Sigmoid colon (tissue), 7 donors: ENCODE measurements around the gene SORCS2. TPM values are rescaled to one million over a fixed set of nuclear protein-coding genes. Genes with fewer than 3 reads are reported as not detected.

ENCODE experiments used
- DNase-seq: peaks from one replicate; pipeline ENCODE4 v3.0.0-alpha.2; 2019
- H3K27ac ChIP-seq, 4 donors: fragments of 200-600 bp; sonication (generic); one replicate each; pipeline ENCODE4 v1.5.1; 2016 to 2019; ENCODE audit warnings: mild to moderate bottlenecking in 1 of 4
- H3K27me3 ChIP-seq, 3 donors: fragments of 200-600 bp; sonication (generic); one replicate each; pipeline ENCODE4 v1.5.1; 2019; ENCODE audit warnings: mild to moderate bottlenecking in 1 of 3
- H3K36me3 ChIP-seq, 4 donors: fragments of 200-600 bp; sonication (generic); one replicate each; pipeline ENCODE4 v1.5.1; 2016 to 2019
- H3K4me1 ChIP-seq, 4 donors: fragments of 200-600 bp; sonication (generic); one replicate each; pipeline ENCODE4 v1.5.1; 2017 to 2019
- H3K4me3 ChIP-seq, 4 donors: fragments of 200-600 bp; sonication (generic); one replicate each; pipeline ENCODE4 v1.5.1; 2017 to 2019; ENCODE audit warnings: mild to moderate bottlenecking in 2 of 4, moderate library complexity in 1 of 4
- H3K9me3 ChIP-seq, 4 donors: fragments of 200-600 bp in 3 of 4; sonication (generic) in 3 of 4; one replicate each; pipeline versions ENCODE4 v1.5.1 to v1.6.1; 2013 to 2019
- CTCF ChIP-seq, 4 experiments: fragments of 450-650 bp in 3 of 4; fragments of 200-600 bp in 1 of 4; IDR thresholded peaks; one replicate each; pipeline ENCODE4 v1.5.1; 2016 to 2019; ENCODE audit warnings: antibody characterized with exemption in 4 of 4, mild to moderate bottlenecking in 3 of 4, moderate library complexity in 2 of 4
- EP300 ChIP-seq, 4 donors: sonication (generic); formaldehyde crosslinking; IDR thresholded peaks; one replicate each; pipeline ENCODE4 v1.6.1; 2017; ENCODE audit warnings: antibody characterized with exemption in 4 of 4
- POLR2A ChIP-seq, 2 donors: fragments of 450-650 bp; IDR thresholded peaks; one replicate each; pipeline ENCODE4 v1.6.1; 2016; ENCODE audit warnings: antibody characterized with exemption in 2 of 2, mild to moderate bottlenecking in 2 of 2, moderate library complexity in 2 of 2
- POLR2AphosphoS5 ChIP-seq, 4 donors: sonication (generic); formaldehyde crosslinking; IDR thresholded peaks; one replicate each; pipeline ENCODE4 v1.6.1; 2017; ENCODE audit warnings: antibody characterized with exemption in 4 of 4
- WGBS, 2 donors: extraction: QIAGEN DNeasy Blood & Tissue Kit; methylation state at CpG; one replicate each; pipeline ENCODE4 v1.1.7; 2013; 5-methylcytosine and 5-hydroxymethylcytosine counted together
- intact Hi-C: fragments of 100-400 bp; cut with DNase I; formaldehyde crosslinking; loops from one replicate; pipeline ENCODE4 v1.15.1; 2023
- polyA plus RNA-seq, 3 donors: library from polyadenylated mRNA; stranded (reverse); fragments of 200-250 nt; gene quantifications; one replicate each; pipeline ENCODE4 v1.2.3, GENCODE V29; 2013
- total RNA-seq, 4 donors: library from RNA; depleted of rRNA; stranded (reverse); fragments of >200 nt; gene quantifications; one replicate each; pipeline ENCODE4 v1.1.0, GENCODE V29; 2016
- donor health status: healthy with polysubstance abuse.
- donor health status: Bipolar disorder and iron deficiency.
- donor health status: healthy.

The SORCS2 gene
- total and polyA plus RNA-seq, 7 donors = 1.8 to 6.4 (median 3.9) TPM; not detected in 2

- DNase-seq = no peak
- no peaks in the 10 kb centered on the region for H3K36me3 ChIP-seq
- intact Hi-C loops = no loop called here
- H3K27me3 ChIP-seq = no peaks in the 10 kb centered on the region
- no peak overlapping the region for H3K4me3 ChIP-seq
- TF ChIP-seq CTCF (IDR thresholded peaks at IDR 0.05) = no peak
- TF ChIP-seq EP300 (IDR thresholded peaks at IDR 0.05) = no peak
- TF ChIP-seq POLR2AphosphoS5 (IDR thresholded peaks at IDR 0.05) = no peak
- no peak for TF ChIP-seq POLR2A (IDR thresholded peaks at IDR 0.05)
- H3K27ac ChIP-seq = no peak overlapping the region
- peaks cover 0 to 11% (median 3%) of the 10 kb centered on the region in 4 donors for H3K9me3 ChIP-seq
- 75 to 92% methylated on average over 1 of the region's 1 CpG for WGBS, 2 donors
- no peaks in the 10 kb centered on the region for H3K4me1 ChIP-seq
These were observed 123.6 kb downstream of the SORCS2 start for GRCh38 chr4:7315935-7316334.

DNA sequence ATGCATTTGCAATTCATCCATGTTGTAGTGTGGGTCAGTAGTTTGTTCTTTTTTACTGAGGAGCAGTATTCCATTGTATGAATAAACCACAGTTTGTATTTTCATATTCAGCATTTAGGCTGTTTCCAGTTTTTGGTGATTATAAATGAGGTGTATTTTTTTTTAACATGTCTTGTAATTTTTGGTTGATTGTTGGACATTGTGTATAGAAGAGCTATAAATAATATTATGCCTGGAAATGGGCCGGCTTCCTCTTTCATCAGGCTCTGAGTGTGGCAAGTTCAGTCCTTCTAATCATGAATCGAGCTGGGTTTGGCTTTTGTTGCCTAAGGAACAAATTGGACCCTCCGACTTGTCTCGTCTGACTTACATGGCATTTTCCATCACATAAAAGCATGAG, 126.7 kb downstream of the SORCS2 start:
- no peaks in the 10 kb centered on the region for H3K36me3 ChIP-seq
- H3K27ac ChIP-seq = no peak overlapping the region
- DNase-seq = no peak
- 72 to 87% methylated on average over 4 of the region's 4 CpGs for whole genome bisulfite sequencing, 2 donors
- H3K4me1 ChIP-seq = no peaks in the 10 kb centered on the region
- TF ChIP-seq POLR2A (IDR thresholded peaks at IDR 0.05) (no peak), EP300 (IDR thresholded peaks at IDR 0.05) (no peak), CTCF (IDR thresholded peaks at IDR 0.05) (no peak), POLR2AphosphoS5 (IDR thresholded peaks at IDR 0.05) (no peak)
- no peaks in the 10 kb centered on the region for H3K27me3 ChIP-seq
- H3K9me3 ChIP-seq = peaks cover 0 to 11% (median 3%) of the 10 kb centered on the region in 4 donors
- H3K4me3 ChIP-seq = no peak overlapping the region
- intact Hi-C loops = no loop called here

DNA sequence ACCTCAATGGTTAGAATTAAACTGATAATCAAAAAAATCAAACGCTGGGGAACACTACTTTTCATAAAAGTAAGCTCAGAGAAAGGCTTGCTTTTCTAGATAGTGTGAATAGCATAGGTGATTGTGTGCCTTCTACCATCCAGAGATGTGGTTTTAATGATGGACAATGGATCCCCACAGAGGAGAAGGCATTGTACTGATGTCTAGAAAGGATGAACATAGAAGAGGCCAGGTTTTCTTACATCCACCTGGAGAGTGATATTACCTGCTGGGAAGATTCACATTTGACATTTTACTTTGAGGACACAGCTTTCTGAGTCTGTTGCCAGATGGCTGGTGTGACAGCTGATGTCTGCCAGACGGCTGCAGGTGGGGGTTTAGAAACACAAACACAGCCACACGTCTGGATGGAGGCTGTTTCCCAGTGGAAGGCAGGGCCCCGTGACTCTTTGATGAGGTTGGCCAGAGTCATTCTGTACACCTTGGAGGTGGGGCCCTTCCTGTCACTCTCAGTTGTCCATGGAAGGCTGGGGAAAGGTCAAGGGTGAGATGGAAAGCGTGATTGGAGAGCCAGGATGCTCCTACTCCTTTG, 128.0 kb downstream of the SORCS2 start:
- TF ChIP-seq EP300 (IDR thresholded peaks at IDR 0.05) (no peak), CTCF (IDR thresholded peaks at IDR 0.05) (no peak), POLR2AphosphoS5 (IDR thresholded peaks at IDR 0.05) (no peak), POLR2A (IDR thresholded peaks at IDR 0.05) (no peak)
- Histone ChIP-seq H3K4me1 (no peaks in the 10 kb centered on the region), H3K36me3 (no peaks in the 10 kb centered on the region), H3K4me3 (no peak overlapping the region), H3K27ac (no peak overlapping the region), H3K9me3 (peaks cover 0 to 11% (median 3%) of the 10 kb centered on the region in 4 donors), H3K27me3 (no peaks in the 10 kb centered on the region)
- intact Hi-C loops = no loop called here
- 47 to 50% methylated on average over 5 of the region's 5 CpGs for WGBS, 2 donors
- DNase-seq = no peak

GRCh38 chr4:7322166-7322991, 130.0 kb downstream of the SORCS2 start:
- intact Hi-C loops = no loop called here
- TF ChIP-seq CTCF (IDR thresholded peaks at IDR 0.05) = no peak
- TF ChIP-seq POLR2A (IDR thresholded peaks at IDR 0.05) = no peak
- no peak for TF ChIP-seq POLR2AphosphoS5 (IDR thresholded peaks at IDR 0.05)
- H3K27ac ChIP-seq = no peak overlapping the region
- H3K4me3 ChIP-seq = no peak overlapping the region
- peaks cover 0 to 11% (median 3%) of the 10 kb centered on the region in 4 donors for H3K9me3 ChIP-seq
- no peak for DNase-seq
- H3K36me3 ChIP-seq = no peaks in the 10 kb centered on the region
- 55 to 58% methylated on average over 18 of the region's 18 CpGs for WGBS, 2 donors
- H3K4me1 ChIP-seq = peaks cover 0 to 6% (median 0%) of the 10 kb centered on the region in 4 donors
- no peaks in the 10 kb centered on the region for H3K27me3 ChIP-seq
